SK-N-MC (cell line): ENCODE results near the gene HSD17B3.

Experiments used
- EZH2 ChIP-seq: fragments of 200-600 bp; sonication (generic); IDR thresholded peaks from one replicate; pipeline ENCODE4 v1.6.1; 2017; ENCODE audit warnings: antibody characterized with exemption
- POLR2AphosphoS5 ChIP-seq: IDR thresholded peaks from 2 replicates; pipeline ENCODE4 v1.6.1; 2012; ENCODE audit warnings: mild to moderate bottlenecking, low read depth, low read length, borderline replicate concordance

DNA sequence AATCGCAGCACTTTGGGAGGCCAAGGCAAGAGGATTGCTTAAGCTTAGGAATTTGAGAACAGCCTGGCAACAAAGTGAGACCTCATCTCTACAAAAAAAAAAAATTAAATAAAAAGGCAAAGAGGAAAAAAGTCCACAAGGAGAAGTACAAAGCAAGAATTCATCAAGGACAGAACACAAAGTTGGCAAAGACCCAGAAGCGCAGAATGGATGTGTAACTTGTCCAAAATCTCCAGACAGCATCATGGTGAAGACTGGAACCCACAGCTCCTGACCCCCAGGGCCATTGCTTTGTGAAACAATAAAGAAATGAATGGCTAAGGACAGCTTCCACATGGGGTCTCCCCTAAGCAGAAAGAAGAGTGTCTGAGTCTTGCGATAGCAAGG, 7.8 kb downstream of the HSD17B3 start:
- TF ChIP-seq POLR2AphosphoS5 (no peak), EZH2 (no peak)
